PC-3 (cell line): ENCODE data around the gene SPG11. TPM values are rescaled to one million over a fixed set of nuclear protein-coding genes. Genes with fewer than 3 reads are reported as not detected.
A peak's percentile ranks its signal among the peaks of the same experiment; 100 is the strongest.
"Not testable (repeated sequence)": the region's sequence is repeated elsewhere in the genome, so short reads cannot be mapped to it uniquely, and the experiment has no call there.

Experiments used
- ATAC-seq: fragments of 200-7000 bp; cut with Tn5 transposase; 2 replicates; pipeline ENCODE4 v1.9.1; 2020; ENCODE audit warnings: mild to moderate bottlenecking, moderate library complexity
- BruUV-seq: library from RNA; stranded (reverse); fragments of 400-500 nt; replicated peaks from 2 replicates; lab custom pipeline; 2021; lab: Mats Ljungman, UMichigan
- CTCF ChIA-PET: fragments of 300-600 bp; sonication (Branson Sonifier 250); formaldehyde crosslinking; loops from one replicate; lab custom pipeline; 2022; ENCODE audit warnings: antibody characterized with exemption; lab: Charles Lee
- POLR2A ChIA-PET: fragments of 300-600 bp; sonication (Branson Sonifier 250); formaldehyde crosslinking; loops from one replicate; lab custom pipeline; 2022; ENCODE audit warnings: antibody characterized with exemption; ENCODE audit not compliant: unreplicated experiment; lab: Charles Lee
- DNase-seq: peaks from one replicate; pipeline ENCODE4 v3.0.0-alpha.2; 2015
- H2AFZ ChIP-seq: fragments of 300-600 bp; sonication (generic); 2 replicates; pipeline ENCODE4 v1.6.0; 2016; ENCODE audit warnings: antibody characterized with exemption, low read length
- H3F3A ChIP-seq: fragments of 300-600 bp; sonication (generic); one replicate; pipeline ENCODE4 v1.6.0; 2017; ENCODE audit warnings: antibody characterized with exemption, low read length, control low read depth, mild to moderate bottlenecking; ENCODE audit not compliant: unreplicated experiment
- H3K27ac ChIP-seq: fragments of 300-600 bp; sonication (generic); 2 replicates; pipeline ENCODE4 v1.5.1; 2016; ENCODE audit warnings: mild to moderate bottlenecking, low read length
- H3K27me3 ChIP-seq: fragments of 300-600 bp; sonication (generic); 2 replicates; pipeline ENCODE4 v1.6.1; 2016; ENCODE audit warnings: low read length, mixed read lengths
- H3K36me3 ChIP-seq: fragments of 300-600 bp; sonication (generic); 2 replicates; pipeline ENCODE4 v1.6.1; 2016; ENCODE audit warnings: low read depth, mixed run types, low read length, mixed read lengths
- H3K4me1 ChIP-seq: fragments of 300-600 bp; sonication (generic); 2 replicates; pipeline ENCODE4 v1.5.1; 2016; ENCODE audit warnings: low read length; ENCODE audit not compliant: insufficient read depth
- H3K4me2 ChIP-seq: fragments of 300-600 bp; sonication (generic); 2 replicates; pipeline ENCODE4 v1.6.0; 2016; ENCODE audit warnings: low read length
- H3K4me3 ChIP-seq: fragments of 300-600 bp; sonication (generic); 2 replicates; pipeline ENCODE4 v1.5.1; 2016; ENCODE audit warnings: mild to moderate bottlenecking, low read length, mixed read lengths
- H3K79me2 ChIP-seq: fragments of 300-600 bp; sonication (generic); 2 replicates; pipeline ENCODE4 v1.6.1; 2017; ENCODE audit warnings: low read length, mixed read lengths
- H3K9ac ChIP-seq: fragments of 300-600 bp; sonication (generic); 2 replicates; pipeline ENCODE4 v1.6.0; 2016; ENCODE audit warnings: mild to moderate bottlenecking, low read length
- H3K9me2 ChIP-seq: fragments of 300-600 bp; sonication (generic); replicated peaks from 2 replicates; pipeline ENCODE4 v1.6.1; 2016; ENCODE audit warnings: mixed run types, low read length, mixed read lengths
- H3K9me3 ChIP-seq: fragments of 300-600 bp; sonication (generic); 2 replicates; pipeline ENCODE4 v1.6.1; 2016; ENCODE audit warnings: low read length, mixed read lengths
- H4K20me1 ChIP-seq: fragments of 300-600 bp; sonication (generic); 2 replicates; pipeline ENCODE4 v1.6.1; 2016; ENCODE audit warnings: low read length, mixed read lengths
- EZH2 ChIP-seq: fragments of 300-600 bp; sonication (generic); IDR thresholded peaks from one replicate; pipeline ENCODE4 v1.6.1; 2017; ENCODE audit warnings: antibody characterized with exemption, mild to moderate bottlenecking, low read length; ENCODE audit not compliant: unreplicated experiment
- EZH2phosphoT487 ChIP-seq: fragments of 300-600 bp; sonication (generic); IDR thresholded peaks from 2 replicates; pipeline ENCODE4 v1.6.1; 2018; ENCODE audit warnings: mild to moderate bottlenecking, antibody characterized with exemption, low read length, borderline replicate concordance
- intact Hi-C: fragments of 100-400 bp; cut with micrococcal nuclease; formaldehyde crosslinking; loops from 2 replicates; pipeline ENCODE4 v1.9.0; 2023
- total RNA-seq: library from RNA; depleted of rRNA; stranded (reverse); fragments of >200 nt; gene quantifications from 2 replicates; pipeline ENCODE4 v1.2.3, GENCODE V29; 2014
- TF ChIP-seq, protein P1 (sequence below): fragments of 300-600 bp; sonication (generic); conservative IDR thresholded peaks from 2 replicates; pipeline ENCODE4 v1.5.1; 2017; ENCODE audit warnings: antibody characterized with exemption, low read depth, mild to moderate bottlenecking, low read length

The SPG11 gene
- total RNA-seq, 1 experiment from 2014 or later = 37.2 TPM

DNA sequence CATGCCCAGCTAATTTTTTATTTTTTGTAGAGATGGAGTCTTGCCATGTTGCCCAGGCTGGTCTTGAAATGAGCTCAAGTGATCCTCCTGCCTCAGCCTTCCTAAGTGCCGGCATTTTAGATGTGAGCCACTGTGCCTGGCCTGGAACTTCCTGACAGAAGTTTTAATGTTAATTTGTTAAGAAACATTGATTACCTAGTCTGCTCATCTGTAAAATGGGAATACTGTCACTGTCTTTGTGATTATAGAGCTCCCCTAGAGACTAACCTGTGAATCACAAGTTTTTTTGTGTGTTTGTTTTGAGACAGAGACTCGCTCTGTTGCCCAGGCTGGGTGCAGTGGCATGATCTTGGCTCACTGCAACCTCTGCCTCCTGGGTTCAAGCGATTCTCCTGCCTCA is 130.8 kb downstream of the SPG11 start:
- DNase-seq (peak; percentile 33), ATAC-seq (no peak)
- H3K4me1 ChIP-seq = 0 out of 2 replicates have a peak, but pooled peaks cover 11% of the 10 kb centered on the region
- no peaks in the 10 kb centered on the region for H3F3A ChIP-seq
- no peak overlapping the region for H2AFZ ChIP-seq
- no peak overlapping the region for H3K4me3 ChIP-seq
- H3K9me2 ChIP-seq = no peaks in the 10 kb centered on the region
- intact Hi-C loops = no loop called here
- H3K4me2 ChIP-seq = no peak overlapping the region
- no peaks in the 10 kb centered on the region for H3K27me3 ChIP-seq
- TF ChIP-seq, protein P1, sequence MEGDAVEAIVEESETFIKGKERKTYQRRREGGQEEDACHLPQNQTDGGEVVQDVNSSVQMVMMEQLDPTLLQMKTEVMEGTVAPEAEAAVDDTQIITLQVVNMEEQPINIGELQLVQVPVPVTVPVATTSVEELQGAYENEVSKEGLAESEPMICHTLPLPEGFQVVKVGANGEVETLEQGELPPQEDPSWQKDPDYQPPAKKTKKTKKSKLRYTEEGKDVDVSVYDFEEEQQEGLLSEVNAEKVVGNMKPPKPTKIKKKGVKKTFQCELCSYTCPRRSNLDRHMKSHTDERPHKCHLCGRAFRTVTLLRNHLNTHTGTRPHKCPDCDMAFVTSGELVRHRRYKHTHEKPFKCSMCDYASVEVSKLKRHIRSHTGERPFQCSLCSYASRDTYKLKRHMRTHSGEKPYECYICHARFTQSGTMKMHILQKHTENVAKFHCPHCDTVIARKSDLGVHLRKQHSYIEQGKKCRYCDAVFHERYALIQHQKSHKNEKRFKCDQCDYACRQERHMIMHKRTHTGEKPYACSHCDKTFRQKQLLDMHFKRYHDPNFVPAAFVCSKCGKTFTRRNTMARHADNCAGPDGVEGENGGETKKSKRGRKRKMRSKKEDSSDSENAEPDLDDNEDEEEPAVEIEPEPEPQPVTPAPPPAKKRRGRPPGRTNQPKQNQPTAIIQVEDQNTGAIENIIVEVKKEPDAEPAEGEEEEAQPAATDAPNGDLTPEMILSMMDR = peak; percentile 44; the same call in 1 of the 2 replicates
- TF ChIP-seq EZH2 = no peak
- H4K20me1 ChIP-seq = peaks cover 3% of the 10 kb centered on the region
- peaks cover 22% of the 10 kb centered on the region for H3K79me2 ChIP-seq
- no peaks in the 10 kb centered on the region for H3K9me3 ChIP-seq
- CTCF ChIA-PET = no interaction called here
- H3K27ac ChIP-seq = no peak overlapping the region
- BruUV-seq = no TSS peak
- no peak overlapping the region for H3K9ac ChIP-seq
- peaks cover 2% of the 10 kb centered on the region; the same call in 1 of the 2 replicates for H3K36me3 ChIP-seq
- POLR2A ChIA-PET = interaction anchor here (0.6 kb wide), 1 partner anchor 331 kb away, joined by 7 read pairs; no protein-coding TSS in a partner anchor

GRCh38 chr15:44532275-44532674 is 131.2 kb downstream of the SPG11 start:
- H3K4me1 ChIP-seq = 0 out of 2 replicates have a peak, but pooled peaks cover 11% of the 10 kb centered on the region
- CTCF ChIA-PET, H3K27me3 ChIP-seq, BruUV-seq, ATAC-seq, H3K9ac ChIP-seq, H3K4me2 ChIP-seq, H4K20me1 ChIP-seq, H3K4me3 ChIP-seq, H3K27ac ChIP-seq, intact Hi-C loops, DNase-seq, H3K9me2 ChIP-seq, H3F3A ChIP-seq, H3K9me3 ChIP-seq, H3K36me3 ChIP-seq, H2AFZ ChIP-seq: not testable (repeated sequence)
- POLR2A ChIA-PET = interaction anchor here (0.6 to 0.7 kb wide), 2 partner anchors 106 to 330 kb away, joined by 4 to 7 read pairs; no protein-coding TSS in a partner anchor
- H3K79me2 ChIP-seq = peaks cover 18% of the 10 kb centered on the region

GRCh38 chr15:44530653-44531052 is 132.8 kb downstream of the SPG11 start:
- H3K4me2 ChIP-seq = no peak overlapping the region
- no peaks in the 10 kb centered on the region for H3K9me3 ChIP-seq
- H2AFZ ChIP-seq = no peak overlapping the region
- no peaks in the 10 kb centered on the region for H3F3A ChIP-seq
- no peaks in the 10 kb centered on the region for H3K9me2 ChIP-seq
- ChIA-PET CTCF (no interaction called here), POLR2A (interaction anchor here (0.7 kb wide), 1 partner anchor 256 kb away, joined by 4 read pairs; no protein-coding TSS in a partner anchor)
- H3K79me2 ChIP-seq = peaks cover 9% of the 10 kb centered on the region
- DNase-seq (no peak), ATAC-seq (peak; percentile 60)
- BruUV-seq = no TSS peak
- peaks cover 10% of the 10 kb centered on the region; the same call in 1 of the 2 replicates for H3K36me3 ChIP-seq
- no peak overlapping the region for H3K4me3 ChIP-seq
- no peaks in the 10 kb centered on the region for H4K20me1 ChIP-seq
- intact Hi-C loops = no loop called here
- 0 out of 2 replicates have a peak, but pooled peaks cover 7% of the 10 kb centered on the region for H3K4me1 ChIP-seq
- H3K9ac ChIP-seq = no peak overlapping the region
- H3K27me3 ChIP-seq = no peaks in the 10 kb centered on the region
- no peak for TF ChIP-seq EZH2
- no peak for TF ChIP-seq EZH2phosphoT487
- TF ChIP-seq, protein P1 = no peak
- no peak overlapping the region for H3K27ac ChIP-seq
